Esophagus muscularis mucosa (tissue), 4 donors: Measurements from ENCODE around the gene FOXN1. TPM values are rescaled to one million over a fixed set of nuclear protein-coding genes. Genes with fewer than 3 reads are reported as not detected.
"Not testable (repeated sequence)": the region's sequence is repeated elsewhere in the genome, so short reads cannot be mapped to it uniquely, and the experiment has no call there.

Source experiments
- DNase-seq: peaks from one replicate; pipeline ENCODE4 v3.0.0-alpha.2; 2017; ENCODE audit errors: extremely low spot score
- H3K27ac ChIP-seq, 4 donors: fragments of 200-600 bp; sonication (generic); replicated peaks in 1 of 4; 1 replicate in 3 of 4; 2 replicates in 1 of 4; pipeline ENCODE4 v1.5.1; 2016 to 2019; ENCODE audit warnings: mild to moderate bottlenecking in 1 of 4
- H3K27me3 ChIP-seq, 4 donors: fragments of 200-600 bp; sonication (generic); one replicate each; pipeline versions ENCODE4 v1.5.1 to v1.6.0; 2016 to 2019
- H3K36me3 ChIP-seq, 4 donors: fragments of 200-600 bp; sonication (generic); one replicate each; pipeline ENCODE4 v1.5.1; 2016 to 2019
- H3K4me1 ChIP-seq, 4 donors: fragments of 200-600 bp; sonication (generic); one replicate each; pipeline ENCODE4 v1.5.1; 2016 to 2019
- H3K4me3 ChIP-seq, 4 donors: fragments of 200-600 bp; sonication (generic); 1 replicate in 2 of 4; 2 replicates in 2 of 4; pipeline ENCODE4 v1.5.1; 2016 to 2019; ENCODE audit warnings: mild to moderate bottlenecking in 4 of 4, moderate library complexity in 1 of 4
- H3K9me3 ChIP-seq, 4 donors: fragments of 200-600 bp; sonication (generic); 1 replicate in 3 of 4; 2 replicates in 1 of 4; pipeline ENCODE4 v1.5.1; 2016 to 2019
- EP300 ChIP-seq: sonication (generic); formaldehyde crosslinking; IDR thresholded peaks from one replicate; pipeline ENCODE4 v1.6.1; 2017; ENCODE audit warnings: antibody characterized with exemption
- POLR2A ChIP-seq: fragments of 450-650 bp; IDR thresholded peaks from one replicate; pipeline ENCODE4 v1.6.1; 2017; ENCODE audit warnings: antibody characterized with exemption, moderate library complexity, mild to moderate bottlenecking, low read depth
- POLR2AphosphoS5 ChIP-seq, 2 donors: sonication (generic); formaldehyde crosslinking; IDR thresholded peaks; one replicate each; pipeline ENCODE4 v1.6.1; 2017; ENCODE audit warnings: antibody characterized with exemption in 2 of 2
- WGBS: methylation state at CpG from one replicate; pipeline ENCODE4 v1.1.5; 2018; 5-methylcytosine and 5-hydroxymethylcytosine counted together
- intact Hi-C: fragments of 100-400 bp; cut with DNase I; formaldehyde crosslinking; loops from one replicate; pipeline ENCODE4 v1.15.1; 2023
- total RNA-seq, 4 donors: library from RNA; depleted of rRNA; stranded (reverse); fragments of >200 nt; gene quantifications; one replicate each; pipeline versions ENCODE4 v1.1.0 to v1.2.1, GENCODE V29; 2016
- TF ChIP-seq, protein P1 (sequence below), 3 experiments: fragments of 200-600 bp in 2 of 3; fragments of 450-650 bp in 1 of 3; sonication (generic) in 2 of 3; IDR thresholded peaks; one replicate each; pipeline ENCODE4 v1.5.1; 2017 to 2019; ENCODE audit warnings: antibody characterized with exemption in 3 of 3, mild to moderate bottlenecking in 2 of 3, moderate library complexity in 1 of 3

Gene FOXN1
- total RNA-seq, 4 donors from 2014 or later: not detected

DNA sequence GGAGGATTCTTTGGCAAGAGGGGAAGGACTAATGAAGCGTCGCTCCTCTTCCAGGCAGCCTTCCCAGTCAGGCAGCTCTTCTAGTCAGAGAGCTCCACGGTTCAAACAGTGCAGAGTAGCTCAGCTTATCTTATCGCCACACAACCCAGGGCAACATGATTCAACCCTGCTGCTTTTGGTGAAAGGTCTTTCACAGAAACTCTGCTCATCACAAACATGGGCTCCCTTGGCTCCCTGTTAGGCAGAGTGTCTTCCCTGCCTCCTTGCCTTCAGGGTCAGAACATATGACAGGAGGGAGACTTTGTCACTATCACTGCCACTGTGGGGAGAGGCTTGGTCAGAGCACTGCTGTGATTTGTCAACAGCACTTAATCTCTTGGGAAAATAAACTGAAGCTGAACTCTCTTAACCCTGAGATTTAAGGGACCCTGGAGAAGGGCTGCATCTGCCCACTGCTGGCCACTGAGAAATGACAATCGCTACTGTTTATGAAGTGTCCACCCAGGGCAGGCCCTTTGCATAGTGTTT, 39.6 kb upstream of the FOXN1 start:
- Histone ChIP-seq H3K36me3 (no peaks in the 10 kb centered on the region), H3K4me1 (no peaks in the 10 kb centered on the region), H3K4me3 (no peak overlapping the region), H3K27ac (no peak overlapping the region), H3K27me3 (peaks cover 0 to 69% (median 3%) of the 10 kb centered on the region in 4 donors), H3K9me3 (no peaks in the 10 kb centered on the region)
- no peak for DNase-seq
- TF ChIP-seq POLR2AphosphoS5 (IDR thresholded peaks at IDR 0.05) (no peak), EP300 (no peak), POLR2A (no peak)
- TF ChIP-seq, protein P1, sequence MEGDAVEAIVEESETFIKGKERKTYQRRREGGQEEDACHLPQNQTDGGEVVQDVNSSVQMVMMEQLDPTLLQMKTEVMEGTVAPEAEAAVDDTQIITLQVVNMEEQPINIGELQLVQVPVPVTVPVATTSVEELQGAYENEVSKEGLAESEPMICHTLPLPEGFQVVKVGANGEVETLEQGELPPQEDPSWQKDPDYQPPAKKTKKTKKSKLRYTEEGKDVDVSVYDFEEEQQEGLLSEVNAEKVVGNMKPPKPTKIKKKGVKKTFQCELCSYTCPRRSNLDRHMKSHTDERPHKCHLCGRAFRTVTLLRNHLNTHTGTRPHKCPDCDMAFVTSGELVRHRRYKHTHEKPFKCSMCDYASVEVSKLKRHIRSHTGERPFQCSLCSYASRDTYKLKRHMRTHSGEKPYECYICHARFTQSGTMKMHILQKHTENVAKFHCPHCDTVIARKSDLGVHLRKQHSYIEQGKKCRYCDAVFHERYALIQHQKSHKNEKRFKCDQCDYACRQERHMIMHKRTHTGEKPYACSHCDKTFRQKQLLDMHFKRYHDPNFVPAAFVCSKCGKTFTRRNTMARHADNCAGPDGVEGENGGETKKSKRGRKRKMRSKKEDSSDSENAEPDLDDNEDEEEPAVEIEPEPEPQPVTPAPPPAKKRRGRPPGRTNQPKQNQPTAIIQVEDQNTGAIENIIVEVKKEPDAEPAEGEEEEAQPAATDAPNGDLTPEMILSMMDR (IDR thresholded peaks at IDR 0.05): no peak
- WGBS: 9% methylated on average over 4 of the region's 5 CpGs
- intact Hi-C loops: no loop called here

- no peaks in the 10 kb centered on the region for H3K4me1 ChIP-seq
- DNase-seq: no peak
- H3K27ac ChIP-seq: no peak overlapping the region
- 84% methylated on average over 17 of the region's 17 CpGs for WGBS
- no peaks in the 10 kb centered on the region for H3K36me3 ChIP-seq
- TF ChIP-seq POLR2A (no peak), EP300 (no peak), POLR2AphosphoS5 (IDR thresholded peaks at IDR 0.05) (no peak)
- TF ChIP-seq, protein P1 (IDR thresholded peaks at IDR 0.05): no peak
- H3K27me3 ChIP-seq: peaks cover 0 to 66% (median 3%) of the 10 kb centered on the region in 4 donors
- intact Hi-C loops: no loop called here
- H3K4me3 ChIP-seq: no peak overlapping the region
- H3K9me3 ChIP-seq: no peaks in the 10 kb centered on the region
These were observed 38.6 kb upstream of the FOXN1 start for GRCh38 chr17:28467456-28468025.

DNA sequence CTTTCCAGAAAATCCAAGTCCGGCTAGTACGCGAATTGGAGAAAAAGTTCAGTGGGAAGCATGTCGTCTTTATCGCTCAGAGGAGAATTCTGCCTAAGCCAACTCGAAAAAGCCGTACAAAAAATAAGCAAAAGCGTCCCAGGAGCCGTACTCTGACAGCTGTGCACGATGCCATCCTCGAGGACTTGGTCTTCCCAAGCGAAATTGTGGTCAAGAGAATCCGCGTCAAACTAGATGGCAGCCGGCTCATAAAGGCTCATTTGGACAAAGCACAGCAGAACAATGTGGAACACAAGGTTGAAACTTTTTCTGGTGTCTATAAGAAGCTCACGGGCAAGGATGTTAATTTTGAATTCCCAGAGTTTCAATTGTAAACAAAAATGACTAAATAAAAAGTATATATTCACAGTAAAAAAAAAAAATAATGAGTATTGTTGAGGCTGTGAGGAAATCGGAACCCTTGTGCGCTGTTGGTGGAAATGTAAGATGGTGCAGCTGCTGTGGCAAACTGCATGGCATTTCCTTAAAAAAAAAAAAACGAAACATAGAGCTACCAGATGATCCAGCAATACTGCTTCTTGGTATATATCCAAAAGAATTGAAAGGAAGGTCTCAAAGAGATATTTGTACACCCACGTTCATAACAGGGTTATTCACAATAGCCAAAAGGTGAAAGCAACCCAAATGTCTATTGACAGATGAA, 38.0 kb upstream of the FOXN1 start:
- 68% methylated on average over 20 of the region's 20 CpGs for WGBS
- H3K27me3 ChIP-seq: peaks cover 0 to 60% (median 3%) of the 10 kb centered on the region in 4 donors
- H3K27ac ChIP-seq, H3K36me3 ChIP-seq, intact Hi-C loops, H3K4me1 ChIP-seq, H3K9me3 ChIP-seq, DNase-seq, H3K4me3 ChIP-seq: not testable (repeated sequence)

DNA sequence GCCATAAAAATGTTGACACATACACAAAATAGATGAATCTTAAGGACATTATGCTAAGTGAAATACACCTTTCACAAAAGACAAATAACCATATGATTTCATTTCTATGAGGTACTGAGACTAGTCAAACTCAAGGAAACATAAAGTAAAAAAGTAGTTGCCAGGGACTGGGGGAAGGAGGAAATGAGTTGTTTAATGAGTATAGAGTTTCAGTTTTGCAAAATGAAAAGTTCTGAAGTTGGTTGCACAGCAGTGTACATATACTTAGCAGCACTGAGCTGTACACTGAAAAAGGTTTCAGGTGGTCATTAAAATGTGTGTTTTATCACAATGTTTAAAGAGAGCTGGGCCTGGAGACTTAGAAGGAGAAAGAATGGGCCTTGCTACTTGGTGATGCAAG, 37.4 kb upstream of the FOXN1 start:
- intact Hi-C loops: no loop called here
- TF ChIP-seq, protein P1 (IDR thresholded peaks at IDR 0.05): no peak
- TF ChIP-seq POLR2AphosphoS5 (IDR thresholded peaks at IDR 0.05) (no peak), EP300 (no peak), POLR2A (no peak)
- DNase-seq: no peak
- peaks cover 0 to 54% (median 3%) of the 10 kb centered on the region in 4 donors for H3K27me3 ChIP-seq
- no peaks in the 10 kb centered on the region for H3K4me1 ChIP-seq
- H3K9me3 ChIP-seq: no peaks in the 10 kb centered on the region
- no peak overlapping the region for H3K27ac ChIP-seq
- no peaks in the 10 kb centered on the region for H3K36me3 ChIP-seq
- H3K4me3 ChIP-seq: no peak overlapping the region

GRCh38 chr17:28469376-28469775, 36.8 kb upstream of the FOXN1 start:
- intact Hi-C loops: no loop called here
- Histone ChIP-seq H3K36me3 (no peaks in the 10 kb centered on the region), H3K4me1 (no peaks in the 10 kb centered on the region), H3K27ac (no peak overlapping the region), H3K27me3 (peaks cover 0 to 48% (median 3%) of the 10 kb centered on the region in 4 donors), H3K9me3 (no peaks in the 10 kb centered on the region), H3K4me3 (no peak overlapping the region)
- no peak for DNase-seq
- WGBS: 79% methylated on average over 8 of the region's 8 CpGs
- TF ChIP-seq, protein P1 (IDR thresholded peaks at IDR 0.05): no peak
